Endothelial cell of umbilical vein (primary cell): ENCODE measurements around the gene EFCAB8. TPM values are rescaled to one million over a fixed set of nuclear protein-coding genes. Genes with fewer than 3 reads are reported as not detected.

Source experiments
- BruUV-seq: library from RNA; stranded (reverse); fragments of 400-500 nt; replicated peaks from 2 replicates; lab custom pipeline; 2021; lab: Mats Ljungman, UMichigan
- CTCF ChIA-PET: fragments of 300-600, 350-600 bp; sonication (Branson Sonifier 250); formaldehyde crosslinking; loops from one replicate; lab custom pipeline; 2021; ENCODE audit warnings: antibody characterized with exemption, inconsistent platforms; lab: Charles Lee
- POLR2A ChIA-PET: fragments of 300-600, 350-600 bp; sonication (Branson Sonifier 250); formaldehyde crosslinking; loops from one replicate; lab custom pipeline; 2021; ENCODE audit warnings: antibody characterized with exemption, inconsistent platforms; lab: Charles Lee
- DNase-seq: peaks from one replicate; pipeline ENCODE4 v3.0.0-alpha.2; 2011; ENCODE audit warnings: low read depth, low spot score
- FAIRE-seq: peaks from 2 replicates; lab custom pipeline; 2011; peaks lifted over from hg19 to GRCh38; lab: Jason Lieb, UNC
- H2AFZ ChIP-seq: 2 replicates; pipeline ENCODE4 v1.6.0; 2012; ENCODE audit warnings: low read depth, low read length, control low read depth, inconsistent platforms
- H3K27ac ChIP-seq: 2 replicates; pipeline ENCODE4 v1.5.1; 2011; ENCODE audit warnings: low read depth, mild to moderate bottlenecking, control low read depth, low read length, moderate library complexity; ENCODE audit not compliant: insufficient read depth
- H3K27me3 ChIP-seq, 2 experiments: 2 replicates each; pipeline versions ENCODE4 v1.6.0 to v1.6.1; 2011; ENCODE audit warnings: low read length in 2 of 2, mixed read lengths in 1 of 2; ENCODE audit not compliant: control insufficient read depth in 2 of 2, insufficient read depth in 2 of 2
- H3K36me3 ChIP-seq, 2 experiments: 2 replicates in 1 of 2; 3 replicates in 1 of 2; pipeline ENCODE4 v1.5.1; 2011; ENCODE audit warnings: low read length in 2 of 2, mild to moderate bottlenecking in 1 of 2, moderate library complexity in 1 of 2; ENCODE audit not compliant: control insufficient read depth in 2 of 2, insufficient read depth in 2 of 2; ENCODE audit errors: extremely low read depth in 1 of 2
- H3K4me1 ChIP-seq: 3 replicates; pipeline ENCODE4 v1.5.1; 2011; ENCODE audit warnings: mild to moderate bottlenecking, low read length; ENCODE audit not compliant: control insufficient read depth, insufficient read depth; ENCODE audit errors: extremely low read depth
- H3K4me2 ChIP-seq: 2 replicates; pipeline ENCODE4 v1.6.1; 2011; ENCODE audit warnings: low read length, control low read depth, mixed read lengths; ENCODE audit not compliant: insufficient read depth
- H3K4me3 ChIP-seq, 3 experiments: fragments of 200-600 bp in 1 of 3; sonication (generic), shearing (Covaris generic) in 1 of 3; replicated peaks in 1 of 3; 2 replicates each; pipeline ENCODE4 v1.5.1; 2011 to 2016; ENCODE audit warnings: control low read depth in 3 of 3, low read length in 3 of 3, mild to moderate bottlenecking in 2 of 3, inconsistent platforms in 1 of 3, low read depth in 1 of 3, moderate library complexity in 1 of 3; ENCODE audit not compliant: insufficient read depth in 1 of 3
- H3K79me2 ChIP-seq: 2 replicates; pipeline ENCODE4 v1.6.0; 2012; ENCODE audit warnings: low read length, inconsistent platforms; ENCODE audit not compliant: control insufficient read depth, insufficient read depth
- H3K9ac ChIP-seq: replicated peaks from 2 replicates; pipeline ENCODE3; 2011; ENCODE audit warnings: low read length, control low read depth; ENCODE audit not compliant: insufficient read depth; ENCODE audit errors: extremely low read depth
- H3K9me1 ChIP-seq: replicated peaks from 3 replicates; pipeline ENCODE4 v1.6.0; 2011; ENCODE audit warnings: mild to moderate bottlenecking, low read length; ENCODE audit not compliant: control insufficient read depth, insufficient read depth; ENCODE audit errors: extremely low read depth
- H3K9me3 ChIP-seq: replicated peaks from 2 replicates; pipeline ENCODE4 v1.5.1; 2012; ENCODE audit warnings: low read length, inconsistent platforms; ENCODE audit not compliant: control insufficient read depth, insufficient read depth
- H4K20me1 ChIP-seq: replicated peaks from 2 replicates; pipeline ENCODE3; 2011; ENCODE audit warnings: mild to moderate bottlenecking, low read length; ENCODE audit not compliant: control insufficient read depth, insufficient read depth; ENCODE audit errors: extremely low read depth
- CTCF ChIP-seq, 2 donors: IDR thresholded peaks; 1 replicate in 1 of 2; 2 replicates in 1 of 2; pipeline ENCODE4 v1.5.1; 2011; ENCODE audit warnings: low read length in 2 of 2, mild to moderate bottlenecking in 2 of 2, moderate library complexity in 2 of 2, control low read depth in 1 of 2, inconsistent platforms in 1 of 2, low read depth in 1 of 2; ENCODE audit not compliant: insufficient read depth in 1 of 2; ENCODE audit errors: extremely low read depth in 1 of 2
- FOS ChIP-seq: IDR thresholded peaks from 2 replicates; pipeline ENCODE4 v1.6.1; 2011; ENCODE audit warnings: mild to moderate bottlenecking, low read length, moderate library complexity, borderline replicate concordance; ENCODE audit not compliant: insufficient read depth
- GATA2 ChIP-seq: IDR thresholded peaks from 2 replicates; pipeline ENCODE4 v1.7.0; 2011; ENCODE audit warnings: low read depth, mild to moderate bottlenecking, moderate library complexity, mixed read lengths, low read length; ENCODE audit not compliant: insufficient read length, insufficient read depth
- JUN ChIP-seq: IDR thresholded peaks from 2 replicates; pipeline ENCODE4 v1.6.1; 2011; ENCODE audit warnings: borderline replicate concordance, low read depth; ENCODE audit not compliant: insufficient read length, insufficient read depth
- POLR2A ChIP-seq: IDR thresholded peaks from 2 replicates; pipeline ENCODE4 v1.6.1; 2012; ENCODE audit warnings: low read depth, mild to moderate bottlenecking, control low read depth, low read length
- POLR2AphosphoS5 ChIP-seq: IDR thresholded peaks from 2 replicates; pipeline ENCODE4 v1.6.1; 2012; ENCODE audit warnings: low read depth, mild to moderate bottlenecking, control low read depth, low read length, moderate library complexity; ENCODE audit not compliant: insufficient read depth
- dilution Hi-C: fragments of 300-500 bp; cut with MboI; formaldehyde crosslinking; loops from one replicate; pipeline ENCODE4 v1.15.0; 2019; ENCODE audit warnings: low sequenced_read_pairs; ENCODE audit not compliant: extremely low pct_ligation_motif_present
- intact Hi-C: fragments of 100-400 bp; cut with micrococcal nuclease; formaldehyde crosslinking; loops from one replicate; pipeline ENCODE4 v1.10.0; 2022
- polyA plus RNA-seq, 4 experiments: library from polyadenylated mRNA; depleted of rRNA in 3 of 4; stranded (reverse) in 3 of 4; unstranded in 1 of 4; fragments of >200 nt; gene quantifications; 2 replicates each; pipeline versions ENCODE4 v1.2.1 to v1.2.3, GENCODE V29; 2011 to 2012; ENCODE audit warnings: missing spikeins in 1 of 4
- total RNA-seq: library from RNA; stranded (reverse); gene quantifications from 2 replicates; pipeline ENCODE4 v1.2.3, GENCODE V29; 2021
- TF ChIP-seq, protein P1 (sequence below): IDR thresholded peaks from 2 replicates; pipeline ENCODE4 v1.6.1; 2011; ENCODE audit not compliant: insufficient read depth, insufficient read length

Gene EFCAB8
- total and polyA plus RNA-seq, 2 donors (not counting 3 experiments of a cell fraction or from before 2014, with no cell fraction given), result 0.01 to 0.31 TPM

- TF ChIP-seq JUN (no peak), POLR2AphosphoS5 (no peak), GATA2 (no peak), CTCF (IDR thresholded peaks at IDR 0.05; ENCODE audit: extremely low read depth in 1 of 2, insufficient read depth in 1 of 2, low read depth in 1 of 2, low read length in 2 of 2) (no peak), POLR2A (no peak), FOS (no peak)
- TF ChIP-seq, protein P1, sequence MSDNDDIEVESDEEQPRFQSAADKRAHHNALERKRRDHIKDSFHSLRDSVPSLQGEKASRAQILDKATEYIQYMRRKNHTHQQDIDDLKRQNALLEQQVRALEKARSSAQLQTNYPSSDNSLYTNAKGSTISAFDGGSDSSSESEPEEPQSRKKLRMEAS, result no peak
- DNase-seq (no peak), FAIRE-seq (no peak)
- H3K9ac ChIP-seq, result no peak overlapping the region
- no peaks in the 10 kb centered on the region for H3K79me2 ChIP-seq
- H2AFZ ChIP-seq, result no peak overlapping the region
- dilution Hi-C loops (no loop called here), intact Hi-C loops (no loop called here)
- H4K20me1 ChIP-seq, result no peaks in the 10 kb centered on the region
- no peaks in the 10 kb centered on the region for H3K36me3 ChIP-seq
- H3K4me1 ChIP-seq, result no peaks in the 10 kb centered on the region
- CTCF ChIA-PET, result no interaction called here
- no TSS peak for BruUV-seq
- POLR2A ChIA-PET, result no interaction called here
- H3K4me2 ChIP-seq, result no peak overlapping the region
- H3K9me1 ChIP-seq, result no peaks in the 10 kb centered on the region
- H3K9me3 ChIP-seq, result no peaks in the 10 kb centered on the region
- no peak overlapping the region for H3K27ac ChIP-seq
- H3K27me3 ChIP-seq, result no peaks in the 10 kb centered on the region
- no peak overlapping the region for H3K4me3 ChIP-seq
Observed at GRCh38 chr20:32878820-32879219, 20.1 kb downstream of the EFCAB8 start.
